Endothelial cell of umbilical vein (primary cell): ENCODE data around the gene MN1. TPM values are rescaled to one million over a fixed set of nuclear protein-coding genes. Genes with fewer than 3 reads are reported as not detected.

ENCODE experiments used
- BruUV-seq: library from RNA; stranded (reverse); fragments of 400-500 nt; replicated peaks from 2 replicates; lab custom pipeline; 2021; lab: Mats Ljungman, UMichigan
- CTCF ChIA-PET: fragments of 300-600, 350-600 bp; sonication (Branson Sonifier 250); formaldehyde crosslinking; loops from one replicate; lab custom pipeline; 2021; ENCODE audit warnings: antibody characterized with exemption, inconsistent platforms; lab: Charles Lee
- POLR2A ChIA-PET: fragments of 300-600, 350-600 bp; sonication (Branson Sonifier 250); formaldehyde crosslinking; loops from one replicate; lab custom pipeline; 2021; ENCODE audit warnings: antibody characterized with exemption, inconsistent platforms; lab: Charles Lee
- DNase-seq: peaks from one replicate; pipeline ENCODE4 v3.0.0-alpha.2; 2011; ENCODE audit warnings: low read depth, low spot score
- FAIRE-seq: peaks from 2 replicates; lab custom pipeline; 2011; peaks lifted over from hg19 to GRCh38; lab: Jason Lieb, UNC
- H2AFZ ChIP-seq: 2 replicates; pipeline ENCODE4 v1.6.0; 2012; ENCODE audit warnings: low read depth, low read length, control low read depth, inconsistent platforms
- H3K27ac ChIP-seq: 2 replicates; pipeline ENCODE4 v1.5.1; 2011; ENCODE audit warnings: low read depth, mild to moderate bottlenecking, control low read depth, low read length, moderate library complexity; ENCODE audit not compliant: insufficient read depth
- H3K27me3 ChIP-seq, 2 experiments: 2 replicates each; pipeline versions ENCODE4 v1.6.0 to v1.6.1; 2011; ENCODE audit warnings: low read length in 2 of 2, mixed read lengths in 1 of 2; ENCODE audit not compliant: control insufficient read depth in 2 of 2, insufficient read depth in 2 of 2
- H3K36me3 ChIP-seq, 2 experiments: 2 replicates in 1 of 2; 3 replicates in 1 of 2; pipeline ENCODE4 v1.5.1; 2011; ENCODE audit warnings: low read length in 2 of 2, mild to moderate bottlenecking in 1 of 2, moderate library complexity in 1 of 2; ENCODE audit not compliant: control insufficient read depth in 2 of 2, insufficient read depth in 2 of 2; ENCODE audit errors: extremely low read depth in 1 of 2
- H3K4me1 ChIP-seq: 3 replicates; pipeline ENCODE4 v1.5.1; 2011; ENCODE audit warnings: mild to moderate bottlenecking, low read length; ENCODE audit not compliant: control insufficient read depth, insufficient read depth; ENCODE audit errors: extremely low read depth
- H3K4me2 ChIP-seq: 2 replicates; pipeline ENCODE4 v1.6.1; 2011; ENCODE audit warnings: low read length, control low read depth, mixed read lengths; ENCODE audit not compliant: insufficient read depth
- H3K4me3 ChIP-seq, 3 experiments: fragments of 200-600 bp in 1 of 3; sonication (generic), shearing (Covaris generic) in 1 of 3; replicated peaks in 1 of 3; 2 replicates each; pipeline ENCODE4 v1.5.1; 2011 to 2016; ENCODE audit warnings: control low read depth in 3 of 3, low read length in 3 of 3, mild to moderate bottlenecking in 2 of 3, inconsistent platforms in 1 of 3, low read depth in 1 of 3, moderate library complexity in 1 of 3; ENCODE audit not compliant: insufficient read depth in 1 of 3
- H3K79me2 ChIP-seq: 2 replicates; pipeline ENCODE4 v1.6.0; 2012; ENCODE audit warnings: low read length, inconsistent platforms; ENCODE audit not compliant: control insufficient read depth, insufficient read depth
- H3K9ac ChIP-seq: replicated peaks from 2 replicates; pipeline ENCODE3; 2011; ENCODE audit warnings: low read length, control low read depth; ENCODE audit not compliant: insufficient read depth; ENCODE audit errors: extremely low read depth
- H3K9me1 ChIP-seq: replicated peaks from 3 replicates; pipeline ENCODE4 v1.6.0; 2011; ENCODE audit warnings: mild to moderate bottlenecking, low read length; ENCODE audit not compliant: control insufficient read depth, insufficient read depth; ENCODE audit errors: extremely low read depth
- H3K9me3 ChIP-seq: replicated peaks from 2 replicates; pipeline ENCODE4 v1.5.1; 2012; ENCODE audit warnings: low read length, inconsistent platforms; ENCODE audit not compliant: control insufficient read depth, insufficient read depth
- H4K20me1 ChIP-seq: replicated peaks from 2 replicates; pipeline ENCODE3; 2011; ENCODE audit warnings: mild to moderate bottlenecking, low read length; ENCODE audit not compliant: control insufficient read depth, insufficient read depth; ENCODE audit errors: extremely low read depth
- CTCF ChIP-seq, 2 donors: IDR thresholded peaks; 1 replicate in 1 of 2; 2 replicates in 1 of 2; pipeline ENCODE4 v1.5.1; 2011; ENCODE audit warnings: low read length in 2 of 2, mild to moderate bottlenecking in 2 of 2, moderate library complexity in 2 of 2, control low read depth in 1 of 2, inconsistent platforms in 1 of 2, low read depth in 1 of 2; ENCODE audit not compliant: insufficient read depth in 1 of 2; ENCODE audit errors: extremely low read depth in 1 of 2
- EZH2 ChIP-seq: IDR thresholded peaks from 2 replicates; pipeline ENCODE4 v1.6.1; 2012; ENCODE audit warnings: borderline replicate concordance, low read depth, mild to moderate bottlenecking, moderate library complexity, low read length, inconsistent platforms; ENCODE audit not compliant: severe bottlenecking
- FOS ChIP-seq: IDR thresholded peaks from 2 replicates; pipeline ENCODE4 v1.6.1; 2011; ENCODE audit warnings: mild to moderate bottlenecking, low read length, moderate library complexity, borderline replicate concordance; ENCODE audit not compliant: insufficient read depth
- GATA2 ChIP-seq: IDR thresholded peaks from 2 replicates; pipeline ENCODE4 v1.7.0; 2011; ENCODE audit warnings: low read depth, mild to moderate bottlenecking, moderate library complexity, mixed read lengths, low read length; ENCODE audit not compliant: insufficient read length, insufficient read depth
- JUN ChIP-seq: IDR thresholded peaks from 2 replicates; pipeline ENCODE4 v1.6.1; 2011; ENCODE audit warnings: borderline replicate concordance, low read depth; ENCODE audit not compliant: insufficient read length, insufficient read depth
- MAX ChIP-seq: IDR thresholded peaks from 2 replicates; pipeline ENCODE4 v1.6.1; 2011; ENCODE audit not compliant: insufficient read depth, insufficient read length
- MYC ChIP-seq: IDR thresholded peaks from one replicate; pipeline ENCODE4 v1.6.1; 2011; ENCODE audit warnings: mild to moderate bottlenecking, low read depth, low read length
- POLR2A ChIP-seq: IDR thresholded peaks from 2 replicates; pipeline ENCODE4 v1.6.1; 2012; ENCODE audit warnings: low read depth, mild to moderate bottlenecking, control low read depth, low read length
- POLR2AphosphoS5 ChIP-seq: IDR thresholded peaks from 2 replicates; pipeline ENCODE4 v1.6.1; 2012; ENCODE audit warnings: low read depth, mild to moderate bottlenecking, control low read depth, low read length, moderate library complexity; ENCODE audit not compliant: insufficient read depth
- dilution Hi-C: fragments of 300-500 bp; cut with MboI; formaldehyde crosslinking; loops from one replicate; pipeline ENCODE4 v1.15.0; 2019; ENCODE audit warnings: low sequenced_read_pairs; ENCODE audit not compliant: extremely low pct_ligation_motif_present
- intact Hi-C: fragments of 100-400 bp; cut with micrococcal nuclease; formaldehyde crosslinking; loops from one replicate; pipeline ENCODE4 v1.10.0; 2022
- polyA plus RNA-seq, 4 experiments: library from polyadenylated mRNA; depleted of rRNA in 3 of 4; stranded (reverse) in 3 of 4; unstranded in 1 of 4; fragments of >200 nt; gene quantifications; 2 replicates each; pipeline versions ENCODE4 v1.2.1 to v1.2.3, GENCODE V29; 2011 to 2012; ENCODE audit warnings: missing spikeins in 1 of 4
- total RNA-seq: library from RNA; stranded (reverse); gene quantifications from 2 replicates; pipeline ENCODE4 v1.2.3, GENCODE V29; 2021

The MN1 gene
- total and polyA plus RNA-seq, 2 donors (not counting 3 experiments of a cell fraction or from before 2014, with no cell fraction given): 3.8 to 5.2 TPM

GRCh38 chr22:27827604-27828587 is 26.3 kb upstream of the MN1 start:
- no peak overlapping the region for H2AFZ ChIP-seq
- POLR2A ChIA-PET: no interaction called here
- no peaks in the 10 kb centered on the region for H3K36me3 ChIP-seq
- no peaks in the 10 kb centered on the region for H3K9me3 ChIP-seq
- no peaks in the 10 kb centered on the region for H4K20me1 ChIP-seq
- H3K27me3 ChIP-seq: no peaks in the 10 kb centered on the region
- no peaks in the 10 kb centered on the region for H3K79me2 ChIP-seq
- no peak overlapping the region for H3K27ac ChIP-seq
- no peak for TF ChIP-seq EZH2
- TF ChIP-seq MYC: no peak
- no peak for TF ChIP-seq CTCF (IDR thresholded peaks at IDR 0.05; ENCODE audit: extremely low read depth in 1 of 2, insufficient read depth in 1 of 2, low read depth in 1 of 2, low read length in 2 of 2)
- TF ChIP-seq POLR2A: no peak
- TF ChIP-seq MAX: no peak
- TF ChIP-seq FOS: no peak
- TF ChIP-seq JUN: no peak
- TF ChIP-seq GATA2: no peak
- TF ChIP-seq POLR2AphosphoS5: no peak
- H3K4me1 ChIP-seq: no peaks in the 10 kb centered on the region
- no peak overlapping the region for H3K9ac ChIP-seq
- no peaks in the 10 kb centered on the region for H3K9me1 ChIP-seq
- CTCF ChIA-PET: no interaction called here
- intact Hi-C loops: no loop called here
- DNase-seq (no peak), FAIRE-seq (no peak)
- BruUV-seq: no TSS peak
- H3K4me2 ChIP-seq: no peak overlapping the region
- no peak overlapping the region for H3K4me3 ChIP-seq
- dilution Hi-C loops: no loop called here
